Activated B cell treated with CpG ODN at 0.5 μM for 24 hours (primary cell): ENCODE measurements around the gene NXNL1. TPM values are rescaled to one million over a fixed set of nuclear protein-coding genes. Genes with fewer than 3 reads are reported as not detected.

Source experiments
- ATAC-seq: fragments of 200-7000 bp; cut with Tn5 transposase; one replicate; pipeline ENCODE4 v1.10.0; 2021; ENCODE audit warnings: low read depth, mild to moderate bottlenecking, moderate library complexity
- CTCF ChIA-PET: fragments of 350-600 bp; sonication (Branson Sonifier 250); formaldehyde crosslinking; loops from one replicate; lab custom pipeline; 2021; ENCODE audit warnings: antibody characterized with exemption; lab: Charles Lee
- POLR2A ChIA-PET: fragments of 350-600 bp; sonication (Branson Sonifier 250); formaldehyde crosslinking; loops from one replicate; lab custom pipeline; 2021; ENCODE audit warnings: antibody characterized with exemption; lab: Charles Lee
- DNase-seq: peaks from one replicate; pipeline ENCODE4 v3.0.0; 2022
- H3K27ac Mint-ChIP-seq: one replicate; pipeline ENCODE4 v1.8.0; 2020; ENCODE audit warnings: mixed read lengths
- H3K27me3 Mint-ChIP-seq: one replicate; pipeline ENCODE4 v1.8.0; 2021; ENCODE audit warnings: mixed read lengths
- H3K36me3 Mint-ChIP-seq: one replicate; pipeline ENCODE4 v1.8.0; 2021; ENCODE audit warnings: low read depth, mixed read lengths
- H3K4me1 Mint-ChIP-seq: one replicate; pipeline ENCODE4 v1.8.0; 2021; ENCODE audit warnings: mixed read lengths
- H3K4me3 Mint-ChIP-seq: one replicate; pipeline ENCODE4 v1.8.0; 2020; ENCODE audit warnings: mild to moderate bottlenecking, mixed read lengths
- H3K9me3 Mint-ChIP-seq: one replicate; pipeline ENCODE4 v1.8.0; 2020; ENCODE audit warnings: mixed read lengths
- intact Hi-C: fragments of 100-400 bp; cut with micrococcal nuclease; formaldehyde crosslinking; loops from one replicate; pipeline ENCODE4 v1.15.1; 2024
- total RNA-seq: library from RNA; stranded (reverse); gene quantifications from 2 replicates; pipeline ENCODE4 v1.2.3, GENCODE V29; 2022
- TF ChIP-seq, protein P1 (sequence below): fragments of 200-600 bp; IDR thresholded peaks from one replicate; pipeline ENCODE4 v1.8.0; 2022; ENCODE audit warnings: antibody characterized with exemption, mild to moderate bottlenecking

Gene NXNL1
- total RNA-seq, 1 donor from 2014 or later, result not detected

DNA sequence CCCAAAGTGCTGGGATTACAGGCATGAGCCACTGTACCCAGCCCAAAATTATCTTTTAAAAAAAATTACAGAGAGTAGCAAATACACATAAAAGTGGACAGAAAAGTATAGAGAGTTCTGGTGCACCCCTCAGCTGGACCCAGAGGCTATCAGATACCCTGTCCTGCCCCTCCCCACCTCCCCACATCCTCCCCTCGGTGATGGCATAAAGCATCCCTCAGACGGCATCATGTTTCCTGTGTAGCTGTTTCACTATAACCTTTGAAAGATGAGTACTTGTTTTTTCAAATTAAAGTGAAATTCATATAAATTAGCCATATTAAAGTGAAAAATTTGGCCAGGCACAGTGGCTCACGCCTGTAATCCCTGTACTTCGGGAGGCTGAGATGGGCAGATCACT is 29.7 kb upstream of the NXNL1 start:
- POLR2A ChIA-PET, result interaction anchor here (0.9 kb wide), 1 partner anchor 21 kb away, joined by 3 read pairs; the partner anchor contains the start of gene PGLS
- CTCF ChIA-PET, result no interaction called here
- TF ChIP-seq, protein P1, sequence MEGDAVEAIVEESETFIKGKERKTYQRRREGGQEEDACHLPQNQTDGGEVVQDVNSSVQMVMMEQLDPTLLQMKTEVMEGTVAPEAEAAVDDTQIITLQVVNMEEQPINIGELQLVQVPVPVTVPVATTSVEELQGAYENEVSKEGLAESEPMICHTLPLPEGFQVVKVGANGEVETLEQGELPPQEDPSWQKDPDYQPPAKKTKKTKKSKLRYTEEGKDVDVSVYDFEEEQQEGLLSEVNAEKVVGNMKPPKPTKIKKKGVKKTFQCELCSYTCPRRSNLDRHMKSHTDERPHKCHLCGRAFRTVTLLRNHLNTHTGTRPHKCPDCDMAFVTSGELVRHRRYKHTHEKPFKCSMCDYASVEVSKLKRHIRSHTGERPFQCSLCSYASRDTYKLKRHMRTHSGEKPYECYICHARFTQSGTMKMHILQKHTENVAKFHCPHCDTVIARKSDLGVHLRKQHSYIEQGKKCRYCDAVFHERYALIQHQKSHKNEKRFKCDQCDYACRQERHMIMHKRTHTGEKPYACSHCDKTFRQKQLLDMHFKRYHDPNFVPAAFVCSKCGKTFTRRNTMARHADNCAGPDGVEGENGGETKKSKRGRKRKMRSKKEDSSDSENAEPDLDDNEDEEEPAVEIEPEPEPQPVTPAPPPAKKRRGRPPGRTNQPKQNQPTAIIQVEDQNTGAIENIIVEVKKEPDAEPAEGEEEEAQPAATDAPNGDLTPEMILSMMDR, result no peak
- Mint-ChIP-seq H3K27ac (no peak overlapping the region), H3K36me3 (no peaks in the 10 kb centered on the region), H3K27me3 (no peaks in the 10 kb centered on the region), H3K4me1 (peaks cover 13% of the 10 kb centered on the region), H3K9me3 (no peaks in the 10 kb centered on the region), H3K4me3 (no peak overlapping the region)
- DNase-seq (no peak), ATAC-seq (no peak)
- intact Hi-C loops, result no loop called here

DNA sequence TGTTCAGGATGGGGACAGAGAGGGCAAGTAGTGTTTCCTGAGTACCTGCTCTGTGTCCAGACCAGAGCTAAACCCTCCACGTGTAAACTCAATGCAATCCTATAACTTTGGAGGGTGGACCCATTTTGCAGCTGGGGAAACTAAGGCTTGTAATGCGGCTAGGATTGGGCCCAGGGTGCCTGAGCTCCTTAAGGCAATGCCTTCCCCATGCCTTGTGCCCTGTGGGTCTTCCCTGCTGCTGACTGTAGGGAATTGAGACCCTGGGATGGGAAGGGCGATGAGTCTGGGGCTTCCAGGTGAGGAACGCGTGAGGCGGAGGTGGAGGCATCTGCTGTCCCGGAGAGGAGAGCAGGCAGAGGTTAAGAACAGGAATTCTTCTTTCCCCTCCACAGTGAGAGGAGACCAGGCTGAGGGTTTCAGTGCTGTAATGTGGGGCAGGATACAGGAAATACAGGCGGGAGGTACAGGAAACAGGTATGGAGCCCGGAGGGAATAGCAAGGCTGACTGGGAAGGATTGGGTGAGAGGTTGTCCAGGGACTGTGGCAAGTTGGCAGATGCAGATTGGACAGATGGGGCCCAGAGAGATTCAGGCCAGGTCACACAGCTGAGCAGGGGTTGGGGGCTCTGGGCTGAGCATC is 28.8 kb upstream of the NXNL1 start:
- CTCF ChIA-PET, result no interaction called here

DNA sequence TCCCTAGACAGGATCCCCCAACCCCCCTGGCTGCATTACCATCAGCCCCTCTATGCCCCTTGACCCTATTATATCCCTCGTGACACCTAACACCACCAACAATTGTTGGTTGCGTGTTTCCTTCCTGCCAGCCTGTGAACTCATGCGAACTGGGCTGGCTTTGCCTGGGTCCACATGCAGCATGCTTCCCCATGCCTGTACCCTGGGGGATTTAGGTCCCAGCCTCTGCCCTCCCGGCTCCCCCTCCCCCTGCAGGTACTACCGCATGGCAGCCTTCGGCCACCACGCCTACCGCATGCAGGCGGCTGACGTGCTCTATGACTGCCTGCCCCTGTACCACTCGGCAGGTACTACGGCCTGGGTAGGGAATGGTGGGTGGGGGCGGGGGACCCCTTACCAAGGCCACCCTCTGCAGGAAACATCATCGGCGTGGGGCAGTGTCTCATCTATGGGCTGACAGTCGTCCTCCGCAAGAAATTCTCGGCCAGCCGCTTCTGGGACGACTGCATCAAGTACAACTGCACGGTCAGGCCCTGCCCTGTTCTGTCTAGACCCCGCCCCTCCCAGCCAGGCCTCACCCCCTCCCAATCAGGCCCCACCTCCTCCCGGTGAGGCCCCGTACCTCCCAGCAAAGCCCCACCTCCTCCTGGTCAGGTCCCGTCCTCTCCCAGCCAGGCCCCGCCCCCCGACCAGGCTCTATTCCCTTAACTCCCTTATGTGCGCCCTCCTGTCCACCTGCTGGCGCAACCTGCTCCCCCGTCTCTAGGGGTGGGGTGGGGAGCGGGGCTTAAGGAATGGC is 28.1 kb upstream of the NXNL1 start:
- ATAC-seq, result peak; percentile 100
- ChIA-PET CTCF (interaction anchor here (2.0 kb wide), 1 partner anchor 8 kb away, joined by 5 read pairs; no protein-coding TSS in a partner anchor), POLR2A (interaction anchor here (0.6 kb wide), 1 partner anchor 196 kb away, joined by 4 read pairs; no protein-coding TSS in a partner anchor)
- no peak overlapping the region for H3K27ac Mint-ChIP-seq
- intact Hi-C loops, result no loop called here
- peaks cover 13% of the 10 kb centered on the region for H3K4me1 Mint-ChIP-seq
- H3K9me3 Mint-ChIP-seq, result no peaks in the 10 kb centered on the region
- peak overlapping the region; percentile 48 for H3K4me3 Mint-ChIP-seq
- DNase-seq, result peak; percentile 44
- no peaks in the 10 kb centered on the region for H3K36me3 Mint-ChIP-seq
- TF ChIP-seq, protein P1, result no peak
- H3K27me3 Mint-ChIP-seq, result no peaks in the 10 kb centered on the region

More for the DNA sequence above, 28.8 kb upstream of the NXNL1 start:
- ATAC-seq, result no peak
- H3K9me3 Mint-ChIP-seq, result no peaks in the 10 kb centered on the region
- POLR2A ChIA-PET, result interaction anchor here (0.6 kb wide), 1 partner anchor 197 kb away, joined by 4 read pairs; no protein-coding TSS in a partner anchor
- DNase-seq, result no peak
- no peak overlapping the region for H3K27ac Mint-ChIP-seq
- peak overlapping the region; percentile 7 for H3K4me3 Mint-ChIP-seq
- intact Hi-C loops, result no loop called here
- no peaks in the 10 kb centered on the region for H3K36me3 Mint-ChIP-seq
- no peaks in the 10 kb centered on the region for H3K27me3 Mint-ChIP-seq
- peaks cover 13% of the 10 kb centered on the region for H3K4me1 Mint-ChIP-seq
- TF ChIP-seq, protein P1, result no peak

DNA sequence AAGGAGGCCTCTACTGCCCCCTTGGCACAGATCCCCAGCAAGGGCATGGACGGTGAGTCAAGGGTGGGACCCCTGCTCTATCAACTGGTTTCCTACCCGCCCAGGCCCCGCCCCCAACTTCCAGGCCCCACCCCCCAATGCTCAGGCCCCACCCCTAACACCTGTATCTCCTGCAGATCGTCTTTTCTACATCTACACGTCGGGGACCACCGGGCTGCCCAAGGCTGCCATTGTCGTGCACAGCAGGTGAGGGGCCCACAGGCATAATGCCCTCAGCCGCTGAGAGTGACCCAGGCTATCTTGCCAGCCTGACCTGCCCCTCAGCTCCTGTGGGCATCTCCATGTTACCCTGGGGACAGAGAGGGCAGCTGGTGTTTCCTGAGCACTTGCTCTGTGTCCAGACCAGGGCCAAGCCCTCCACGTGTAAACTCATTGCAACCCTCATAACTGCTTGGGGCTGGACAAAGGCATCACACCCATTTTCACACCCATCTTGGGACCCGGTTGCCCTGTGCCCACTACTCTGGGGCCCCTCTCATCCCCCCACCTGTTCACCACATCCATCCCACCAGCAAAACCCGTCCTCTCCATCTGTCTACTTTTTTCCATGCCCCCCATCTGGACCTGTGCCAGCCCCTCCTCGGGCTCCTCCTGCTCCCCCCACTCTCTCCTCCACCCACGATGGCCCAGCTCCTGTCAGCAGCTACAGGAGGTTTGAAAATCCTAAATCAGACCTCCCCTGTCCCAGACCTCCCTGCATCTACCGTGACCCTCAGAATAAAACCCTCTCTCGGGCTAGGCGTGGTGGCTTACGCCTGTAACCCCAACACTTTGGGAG is 26.8 kb upstream of the NXNL1 start:
- H3K4me3 Mint-ChIP-seq, result no peak overlapping the region
- no peak overlapping the region for H3K27ac Mint-ChIP-seq
- H3K4me1 Mint-ChIP-seq, result peaks cover 13% of the 10 kb centered on the region

More for the DNA sequence above, 26.8 kb upstream of the NXNL1 start:
- Mint-ChIP-seq H3K36me3 (no peaks in the 10 kb centered on the region), H3K9me3 (no peaks in the 10 kb centered on the region), H3K27me3 (no peaks in the 10 kb centered on the region)
- intact Hi-C loops, result no loop called here
- ChIA-PET CTCF (interaction anchor here (2.0 kb wide), 1 partner anchor 9 kb away, joined by 5 read pairs; no protein-coding TSS in a partner anchor), POLR2A (no interaction called here)
- DNase-seq, result no peak
- TF ChIP-seq, protein P1, result no peak
- no peak for ATAC-seq
